Natural killer cell treated with Interleukin-12 subunit alpha and Interleukin-12 subunit beta and Interleukin-15 and Interleukin-18, amount 100 ng/mL, for 72 hours (primary cell): Measurements from ENCODE around the gene OAF. TPM values are rescaled to one million over a fixed set of nuclear protein-coding genes. Genes with fewer than 3 reads are reported as not detected.
A peak's percentile ranks its signal among the peaks of the same experiment; 100 is the strongest.
"Not testable (repeated sequence)": the region's sequence is repeated elsewhere in the genome, so short reads cannot be mapped to it uniquely, and the experiment has no call there.

Experiments used
- ATAC-seq, 2 donors: fragments of 150-1000 bp; cut with Tn5 transposase in 1 of 2; sonication (Bioruptor Pico), chemical (Tn5 transposase) in 1 of 2; 2 replicates each; pipeline ENCODE4 v1.10.0; 2021
- DNase-seq: peaks from one replicate; pipeline ENCODE4 v3.0.0; 2022; ENCODE audit warnings: low spot score
- H3K27ac Mint-ChIP-seq, 2 donors: 1 replicate in 1 of 2; 2 replicates in 1 of 2; pipeline ENCODE4 v1.8.0; 2022; ENCODE audit warnings: mixed read lengths in 2 of 2, mild to moderate bottlenecking in 1 of 2, moderate library complexity in 1 of 2
- H3K27me3 Mint-ChIP-seq, 2 donors: 1 replicate in 1 of 2; 2 replicates in 1 of 2; pipeline ENCODE4 v1.8.0; 2022; ENCODE audit warnings: mixed read lengths in 2 of 2
- H3K36me3 Mint-ChIP-seq: one replicate; pipeline ENCODE4 v1.8.0; 2022; ENCODE audit warnings: mixed read lengths
- H3K4me1 Mint-ChIP-seq, 2 donors: 1 replicate in 1 of 2; 2 replicates in 1 of 2; pipeline ENCODE4 v1.8.0; 2022; ENCODE audit warnings: low read depth in 2 of 2, mixed read lengths in 2 of 2, mild to moderate bottlenecking in 1 of 2
- H3K4me3 Mint-ChIP-seq: one replicate; pipeline ENCODE4 v1.8.0; 2022; ENCODE audit warnings: mixed read lengths
- H3K9me3 Mint-ChIP-seq: 2 replicates; pipeline ENCODE4 v1.8.0; 2022; ENCODE audit warnings: mixed read lengths
- total RNA-seq, 2 donors: library from RNA; stranded (reverse); gene quantifications; one replicate each; pipeline ENCODE4 v1.2.3, GENCODE V29; 2022

Gene OAF
- total RNA-seq, 2 donors from 2014 or later, result 1.1 to 1.9 TPM

DNA sequence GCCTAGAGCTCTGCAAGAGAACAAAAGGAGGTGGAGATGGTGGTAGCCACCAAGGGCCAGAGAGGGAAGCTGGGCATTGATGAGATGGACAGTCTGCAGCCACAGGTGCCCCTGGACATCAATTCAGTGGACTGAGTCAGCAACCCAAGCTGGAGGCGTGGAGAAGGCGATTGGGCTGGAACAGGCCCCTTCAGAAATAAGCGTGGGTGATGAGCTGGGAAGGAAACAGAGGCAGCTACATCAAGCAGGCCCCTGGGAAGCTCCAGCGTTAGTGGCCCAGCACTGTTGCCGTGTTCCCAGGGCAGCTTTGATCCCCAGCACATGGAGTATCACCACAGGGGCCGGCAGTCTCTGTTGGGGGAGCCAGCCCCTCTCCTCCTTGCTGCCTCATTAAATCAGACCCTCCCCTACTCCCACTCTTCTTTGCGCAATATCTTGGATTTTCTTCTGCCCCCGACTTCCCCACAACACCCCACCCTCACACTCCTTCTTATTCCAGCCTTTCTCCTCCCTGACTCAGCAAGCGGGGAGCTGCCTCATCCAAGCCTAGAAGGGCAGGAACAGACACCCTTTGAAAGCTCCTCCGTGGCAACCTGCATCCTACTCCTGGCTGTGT, 31.7 kb upstream of the OAF start:
- H3K36me3 Mint-ChIP-seq, result no peaks in the 10 kb centered on the region
- H3K27me3 Mint-ChIP-seq, result peaks cover 24 to 28% of the 10 kb centered on the region in 2 donors
- H3K9me3 Mint-ChIP-seq, result no peaks in the 10 kb centered on the region
- no peaks in the 10 kb centered on the region for H3K4me1 Mint-ChIP-seq
- no peak overlapping the region for H3K4me3 Mint-ChIP-seq
- no peak overlapping the region for H3K27ac Mint-ChIP-seq
- DNase-seq (no peak), ATAC-seq (no peak)

DNA sequence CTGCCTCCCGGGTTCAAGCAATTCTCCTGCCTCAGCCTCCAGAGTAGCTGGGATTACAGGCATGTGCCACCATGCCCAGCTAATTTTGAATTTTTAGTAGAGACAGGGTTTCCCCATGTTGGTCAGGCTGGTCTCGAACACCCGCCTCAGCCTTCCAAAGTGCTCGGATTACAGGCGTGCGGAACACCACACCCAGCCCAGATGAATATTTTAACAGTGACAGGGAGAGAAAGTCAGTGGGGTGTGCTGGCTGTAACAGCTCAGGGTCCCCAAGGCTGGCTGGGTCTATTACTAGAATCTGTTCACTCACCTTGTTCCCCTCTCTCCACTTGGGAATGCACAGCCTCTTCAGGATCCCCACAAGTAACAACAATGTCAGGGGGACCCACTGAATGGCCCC, 30.8 kb upstream of the OAF start:
- not testable (repeated sequence) for H3K9me3 Mint-ChIP-seq, H3K36me3 Mint-ChIP-seq, H3K4me1 Mint-ChIP-seq, H3K4me3 Mint-ChIP-seq, ATAC-seq, DNase-seq, H3K27ac Mint-ChIP-seq
- peaks cover 19 to 24% of the 10 kb centered on the region in 2 donors for H3K27me3 Mint-ChIP-seq

DNA sequence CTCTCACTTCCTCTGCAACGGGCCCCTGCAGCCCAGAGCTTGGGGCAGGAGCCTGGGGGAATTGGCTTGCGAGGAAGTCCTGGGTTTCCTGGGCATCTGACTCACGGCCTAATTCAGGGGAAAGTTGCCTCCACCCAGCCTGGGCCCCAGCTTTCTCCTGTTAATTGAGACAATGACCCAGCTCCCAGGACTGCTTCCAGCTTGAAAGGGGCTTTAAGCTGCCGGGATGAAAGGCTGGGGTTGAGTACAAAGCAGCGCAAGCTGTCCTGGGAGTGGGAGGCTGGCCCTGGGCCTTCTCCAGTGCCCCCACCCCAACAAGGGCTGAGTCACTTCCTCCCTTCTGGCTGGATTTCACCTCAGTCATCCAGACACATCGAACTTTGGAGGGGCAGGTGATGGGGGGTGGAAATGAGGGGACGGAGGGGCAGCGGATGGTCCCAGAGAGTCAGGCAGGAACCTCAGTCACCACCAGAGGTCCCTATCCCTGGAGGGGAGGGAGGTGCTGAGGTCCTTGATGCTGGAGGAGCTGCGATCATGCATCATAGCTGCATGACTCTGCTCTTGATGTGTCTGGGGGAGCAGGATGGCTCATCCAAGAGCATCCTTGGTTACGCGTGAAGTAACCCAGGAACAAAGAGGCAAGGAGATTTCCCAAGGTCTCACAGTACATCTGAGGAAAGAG, 30.1 kb upstream of the OAF start:
- H3K27me3 Mint-ChIP-seq, result peaks cover 16 to 21% of the 10 kb centered on the region in 2 donors
- H3K4me3 Mint-ChIP-seq, result no peak overlapping the region
- DNase-seq (no peak), ATAC-seq (no peak)
- H3K36me3 Mint-ChIP-seq, result no peaks in the 10 kb centered on the region
- H3K9me3 Mint-ChIP-seq, result no peaks in the 10 kb centered on the region
- H3K27ac Mint-ChIP-seq, result no peak overlapping the region
- no peaks in the 10 kb centered on the region for H3K4me1 Mint-ChIP-seq

DNA sequence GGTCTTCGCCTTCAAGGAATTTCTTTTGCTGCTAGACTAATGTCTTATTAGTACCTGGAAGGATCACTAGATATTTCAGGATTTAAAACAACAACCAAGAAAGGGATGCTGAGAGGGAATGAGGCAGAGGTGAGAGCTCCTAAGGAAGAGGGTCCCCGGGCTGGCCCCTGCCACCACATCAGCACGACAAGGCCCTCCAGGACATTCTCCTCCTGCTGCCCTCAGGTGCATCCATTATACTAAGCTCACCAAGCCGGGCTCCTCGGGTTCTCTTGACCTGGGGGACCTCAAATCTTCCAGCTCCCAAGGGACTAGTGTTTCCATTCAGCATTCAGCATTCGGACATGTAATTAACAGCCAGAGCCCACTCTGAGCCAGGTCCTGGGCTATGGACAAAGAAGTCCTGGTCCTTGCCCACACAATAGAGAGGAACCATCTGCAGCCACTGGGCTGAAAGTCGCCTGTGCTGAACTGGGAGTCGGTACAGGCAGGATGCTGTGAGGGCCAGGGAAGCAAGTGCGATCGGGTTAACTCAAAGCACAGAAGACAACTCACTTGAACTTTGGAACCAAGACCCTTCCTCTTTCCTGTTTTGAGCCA, 29.4 kb upstream of the OAF start:
- Mint-ChIP-seq H3K9me3 (no peaks in the 10 kb centered on the region), H3K27ac (no peak overlapping the region), H3K4me1 (no peaks in the 10 kb centered on the region), H3K36me3 (no peaks in the 10 kb centered on the region), H3K27me3 (peaks cover 13 to 21% of the 10 kb centered on the region in 2 donors), H3K4me3 (no peak overlapping the region)
- ATAC-seq (no peak), DNase-seq (no peak)

DNA sequence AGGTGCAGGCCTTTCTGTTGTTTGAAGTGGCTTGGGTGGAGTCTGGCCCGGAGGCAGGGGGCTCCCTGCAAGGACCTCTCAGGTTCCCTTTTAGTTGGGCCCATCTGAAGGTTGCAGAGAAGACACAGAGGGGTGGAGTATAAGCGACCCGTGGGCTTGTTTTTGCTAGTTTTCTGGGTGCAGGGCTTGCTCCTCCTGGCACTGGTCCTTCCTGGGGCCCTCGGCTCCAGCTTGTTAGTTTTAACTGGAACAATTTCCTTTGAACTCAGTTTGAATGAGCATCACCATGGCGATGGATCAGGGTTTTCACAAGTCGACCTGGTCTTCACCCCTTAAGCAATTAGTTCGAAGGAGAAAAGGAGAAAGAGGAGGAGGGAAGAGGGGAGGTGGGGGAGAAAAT, 28.5 kb upstream of the OAF start:
- DNase-seq (no peak), ATAC-seq (no peak)
- peaks cover 6 to 17% of the 10 kb centered on the region in 2 donors for H3K27me3 Mint-ChIP-seq
- H3K9me3 Mint-ChIP-seq, result no peaks in the 10 kb centered on the region
- no peaks in the 10 kb centered on the region for H3K4me1 Mint-ChIP-seq
- no peaks in the 10 kb centered on the region for H3K36me3 Mint-ChIP-seq
- no peak overlapping the region for H3K4me3 Mint-ChIP-seq
- no peak overlapping the region for H3K27ac Mint-ChIP-seq

DNA sequence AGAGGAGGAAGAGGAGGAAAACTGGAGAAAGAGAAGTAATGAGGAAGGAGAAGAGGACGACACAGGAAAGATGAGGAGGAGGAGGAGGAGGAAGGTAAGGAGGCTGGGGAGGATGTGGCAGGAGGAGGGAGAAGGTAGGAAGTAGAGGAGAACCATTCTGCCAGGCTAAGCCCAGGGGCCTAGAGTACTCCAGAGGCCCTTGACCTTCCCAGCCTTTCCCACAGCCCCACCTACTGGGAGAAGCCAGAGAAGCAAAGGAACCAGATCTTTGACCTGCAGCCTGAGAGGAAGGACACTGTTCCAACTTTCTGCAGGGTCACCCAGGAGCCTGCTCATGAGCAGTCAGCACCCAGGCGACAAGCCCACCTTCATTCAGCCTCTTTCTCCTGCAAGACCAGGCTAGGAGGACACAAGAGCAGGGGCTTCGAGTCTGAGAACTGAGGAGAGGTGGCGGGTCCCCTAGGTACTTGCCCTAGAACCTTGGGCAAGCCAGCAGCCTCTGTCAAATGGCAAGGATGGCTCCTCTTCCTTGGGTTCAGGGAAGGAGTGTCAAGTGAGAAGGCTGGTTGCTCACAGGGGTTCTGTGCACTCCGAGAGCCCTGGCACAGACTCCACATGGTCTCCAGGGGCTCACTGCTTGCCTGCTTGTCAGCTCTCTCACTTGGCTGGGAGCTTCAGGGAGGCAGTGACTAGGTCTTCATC, 27.9 kb upstream of the OAF start:
- no peaks in the 10 kb centered on the region for H3K4me1 Mint-ChIP-seq
- no peak for DNase-seq

DNA sequence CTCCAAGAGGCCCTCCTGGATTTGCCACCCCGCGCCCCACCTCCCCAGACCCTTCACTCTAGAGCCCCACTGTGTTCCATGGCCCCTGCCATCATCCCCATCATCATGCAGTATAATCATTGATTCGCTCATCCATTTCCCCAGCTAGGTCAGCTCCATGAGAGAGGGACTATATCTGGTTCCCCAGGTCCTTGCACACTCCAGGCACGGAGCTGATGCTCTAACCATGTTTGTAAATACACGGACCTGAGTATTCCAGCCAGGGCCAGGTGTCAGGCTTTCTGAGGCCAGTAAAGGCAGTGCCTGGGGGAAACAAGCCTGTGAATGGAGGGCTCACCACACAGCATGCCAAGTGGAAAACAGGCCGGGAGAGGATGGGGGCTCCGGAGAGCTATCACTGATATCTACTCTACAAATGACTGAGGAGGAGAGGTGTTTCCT, 27.1 kb upstream of the OAF start:
- ATAC-seq, result no peak
- Mint-ChIP-seq H3K4me3 (no peak overlapping the region), H3K4me1 (no peaks in the 10 kb centered on the region), H3K9me3 (no peaks in the 10 kb centered on the region), H3K36me3 (no peaks in the 10 kb centered on the region), H3K27me3 (peaks cover 12 to 17% of the 10 kb centered on the region in 2 donors), H3K27ac (no peak overlapping the region)
- DNase-seq, result no peak

More for the DNA sequence above, 27.9 kb upstream of the OAF start:
- H3K27me3 Mint-ChIP-seq, result peaks cover 5 to 13% of the 10 kb centered on the region in 2 donors
- no peak overlapping the region for H3K27ac Mint-ChIP-seq
- no peaks in the 10 kb centered on the region for H3K36me3 Mint-ChIP-seq
- no peak overlapping the region for H3K4me3 Mint-ChIP-seq
- no peaks in the 10 kb centered on the region for H3K9me3 Mint-ChIP-seq
- peak in 1 of 2 donors; percentile 17 for ATAC-seq

DNA sequence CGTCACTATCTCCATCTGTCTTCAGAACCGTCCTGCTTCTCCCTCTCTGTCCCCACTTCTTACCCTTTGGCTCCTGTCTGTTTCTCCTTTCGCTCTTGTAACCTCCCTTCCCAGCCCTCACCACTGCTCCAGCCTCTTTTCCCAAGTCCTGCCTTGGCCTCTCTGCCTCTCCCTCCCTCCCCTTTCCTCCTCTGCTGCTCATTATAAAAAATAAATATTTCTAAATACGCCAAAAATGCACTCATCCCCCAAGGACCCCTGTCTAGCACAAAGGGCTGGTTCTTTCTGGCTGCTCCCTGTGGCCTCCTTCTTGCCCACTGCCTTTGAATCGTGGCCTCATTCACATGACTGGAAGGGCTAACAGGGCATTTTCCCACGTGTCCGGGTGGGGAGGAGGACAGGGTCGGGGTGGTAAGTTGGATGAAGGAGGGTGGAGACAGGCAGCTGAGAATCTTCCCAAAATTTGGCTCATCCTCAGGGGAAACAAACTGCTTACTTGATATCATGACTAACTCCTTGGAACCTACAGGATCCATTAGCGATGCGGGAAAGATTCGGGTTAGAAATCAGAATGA, 26.4 kb upstream of the OAF start:
- DNase-seq, result no peak
- Mint-ChIP-seq H3K4me3 (no peak overlapping the region), H3K27ac (no peak overlapping the region), H3K4me1 (no peaks in the 10 kb centered on the region), H3K9me3 (no peaks in the 10 kb centered on the region), H3K36me3 (no peaks in the 10 kb centered on the region), H3K27me3 (peaks cover 14 to 16% of the 10 kb centered on the region in 2 donors)
- no peak for ATAC-seq

DNA sequence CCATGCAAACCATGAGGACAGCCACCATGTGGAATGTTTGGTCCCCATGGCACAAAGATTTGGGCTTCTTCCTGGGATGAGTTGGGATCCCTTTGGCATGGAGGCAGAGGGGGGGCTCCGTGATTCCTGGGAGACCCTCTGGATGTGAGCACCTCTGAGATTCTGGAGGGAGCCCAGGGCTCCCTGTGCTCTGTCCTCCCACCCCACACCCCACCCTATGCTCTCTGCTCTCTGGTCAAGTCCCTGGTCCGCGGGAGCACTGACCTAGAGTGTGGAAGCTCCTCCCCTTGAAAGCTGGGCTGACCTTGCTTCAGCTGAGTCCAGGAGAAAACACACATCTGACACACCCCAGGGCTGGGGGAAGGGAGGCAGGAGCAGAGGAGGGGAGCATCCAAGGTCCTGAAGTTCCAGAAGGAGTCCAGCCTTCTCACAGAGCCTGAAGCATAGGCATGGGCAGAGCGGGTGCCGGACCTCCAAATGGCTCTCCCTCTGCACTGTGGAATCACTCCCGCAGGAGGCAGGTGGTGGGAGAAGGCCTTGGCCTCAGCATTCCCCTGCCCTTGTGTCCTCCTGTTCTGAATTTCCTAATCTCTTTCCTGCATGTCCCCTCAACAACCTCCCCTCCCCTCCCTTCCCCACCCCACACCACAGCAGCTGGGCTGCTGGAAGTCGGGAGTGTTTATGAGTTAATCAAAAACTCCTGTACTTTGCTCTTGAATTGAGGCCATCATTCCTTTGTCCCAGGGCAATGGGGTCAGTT, 25.7 kb upstream of the OAF start:
- no peak for DNase-seq
- ATAC-seq, result no peak
- Mint-ChIP-seq H3K27ac (no peak overlapping the region), H3K36me3 (no peaks in the 10 kb centered on the region), H3K9me3 (no peaks in the 10 kb centered on the region), H3K4me1 (no peaks in the 10 kb centered on the region), H3K27me3 (peaks cover 17 to 18% of the 10 kb centered on the region in 2 donors), H3K4me3 (no peak overlapping the region)

DNA sequence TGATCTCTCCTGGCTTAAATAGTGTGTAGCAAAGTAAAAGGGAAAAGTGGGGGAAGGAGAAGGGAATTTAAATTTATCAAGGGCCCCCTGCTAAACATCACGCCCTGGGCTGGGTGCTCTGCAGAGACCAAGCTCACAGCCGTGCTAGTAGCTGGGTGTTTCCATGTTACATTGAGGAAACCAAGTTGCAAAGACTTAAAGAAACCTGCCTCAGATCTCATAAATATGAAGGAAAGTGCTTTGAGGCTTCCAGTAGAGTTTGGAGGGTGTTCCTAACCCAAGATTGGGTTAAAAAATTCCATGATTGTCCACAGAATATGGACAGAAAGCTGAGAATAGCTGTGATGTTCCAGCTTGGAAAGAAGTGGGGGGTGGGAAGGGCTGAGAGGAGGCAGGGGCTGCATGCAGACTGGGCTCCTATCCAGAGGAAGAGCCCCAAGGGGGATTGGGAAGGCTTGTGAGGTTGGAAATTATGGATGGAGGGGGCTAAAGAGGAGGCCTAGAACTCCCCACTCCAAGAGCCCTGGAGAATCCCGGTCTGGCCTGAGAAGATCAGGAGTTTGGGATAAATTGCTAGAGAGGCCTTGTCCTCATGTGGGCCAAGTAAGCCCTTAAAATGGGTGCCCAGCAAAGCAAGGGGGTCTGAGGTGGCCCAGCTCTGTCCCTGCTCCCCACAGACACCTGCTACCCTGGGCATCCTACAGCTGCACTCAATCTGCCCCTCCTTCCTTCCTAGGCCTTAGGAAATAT, 25.0 kb upstream of the OAF start:
- ATAC-seq, result no peak
- Mint-ChIP-seq H3K4me3 (no peak overlapping the region), H3K36me3 (no peaks in the 10 kb centered on the region), H3K27me3 (peaks cover 17 to 18% of the 10 kb centered on the region in 2 donors), H3K4me1 (no peaks in the 10 kb centered on the region), H3K9me3 (no peaks in the 10 kb centered on the region), H3K27ac (no peak overlapping the region)
- no peak for DNase-seq

DNA sequence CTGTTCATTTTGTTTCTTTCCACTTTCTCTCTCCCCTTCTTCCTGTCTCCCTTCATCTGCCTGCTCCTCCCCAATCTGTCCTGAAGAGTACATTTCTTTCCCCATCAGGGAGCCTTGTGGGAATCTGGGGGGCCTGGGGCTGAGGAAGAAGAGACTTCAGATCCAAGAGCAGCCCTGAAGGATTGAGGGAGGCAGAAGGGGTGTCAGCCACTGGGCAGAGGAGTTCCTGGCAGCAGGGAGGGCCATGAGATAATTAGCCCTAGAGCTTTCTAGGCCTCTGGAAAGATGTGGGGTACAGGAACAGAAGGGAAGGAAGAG, 24.4 kb upstream of the OAF start:
- no peaks in the 10 kb centered on the region for H3K4me1 Mint-ChIP-seq
- no peaks in the 10 kb centered on the region for H3K36me3 Mint-ChIP-seq
- ATAC-seq, result no peak
- H3K27me3 Mint-ChIP-seq, result peaks cover 17 to 18% of the 10 kb centered on the region in 2 donors
- H3K4me3 Mint-ChIP-seq, result no peak overlapping the region
- no peak overlapping the region for H3K27ac Mint-ChIP-seq
- no peaks in the 10 kb centered on the region for H3K9me3 Mint-ChIP-seq
- no peak for DNase-seq

DNA sequence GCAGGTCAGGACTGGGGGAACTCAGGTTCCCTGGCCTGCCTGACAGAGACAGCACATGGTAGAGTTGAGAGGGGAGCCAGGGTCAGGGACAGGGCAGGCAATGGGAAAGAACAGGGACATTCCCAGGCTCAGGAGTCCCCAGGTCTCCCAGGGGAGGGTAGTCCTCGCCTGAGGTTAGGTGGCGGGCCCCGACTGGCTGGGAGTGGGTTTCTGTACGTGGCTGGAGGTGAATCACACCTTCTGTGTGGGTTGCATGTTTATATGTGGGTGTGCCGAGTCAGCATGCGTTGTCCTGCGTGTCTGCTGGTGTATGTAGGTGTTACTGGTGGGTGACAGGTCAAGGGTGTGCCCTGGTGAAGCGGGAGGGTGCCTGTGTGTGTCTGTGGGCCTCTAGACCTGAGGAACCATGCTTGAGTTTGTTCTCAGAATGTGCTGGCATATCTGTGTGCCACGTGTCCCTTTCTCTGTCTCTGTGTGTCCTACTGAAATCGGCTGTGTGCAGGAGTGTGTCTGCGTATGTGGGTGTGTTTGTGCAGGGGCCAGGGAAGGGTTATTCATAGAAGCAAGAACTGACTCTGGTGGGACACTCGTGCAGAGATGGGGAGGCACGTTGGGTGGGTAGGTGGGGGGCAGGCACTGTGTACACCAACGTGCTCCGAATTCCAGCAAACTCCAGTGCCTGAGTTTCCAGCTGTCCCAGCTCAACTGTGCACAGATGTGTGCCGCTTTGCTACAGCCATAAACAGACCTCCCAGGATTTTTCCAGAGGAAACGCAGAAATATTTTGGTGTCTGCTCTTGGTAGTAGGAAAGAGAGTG, 23.8 kb upstream of the OAF start:
- DNase-seq, result no peak
- ATAC-seq, result peak in 1 of 2 donors; percentile 18
- H3K27ac Mint-ChIP-seq, result no peak overlapping the region

More for the DNA sequence above, 23.8 kb upstream of the OAF start:
- Mint-ChIP-seq H3K9me3 (no peaks in the 10 kb centered on the region), H3K4me1 (no peaks in the 10 kb centered on the region), H3K36me3 (no peaks in the 10 kb centered on the region), H3K4me3 (no peak overlapping the region), H3K27me3 (peaks cover 16 to 18% of the 10 kb centered on the region in 2 donors)
